Gastrocnemius medialis (tissue), 4 donors: ENCODE measurements around the gene WSCD2. TPM values are rescaled to one million over a fixed set of nuclear protein-coding genes. Genes with fewer than 3 reads are reported as not detected.

Experiments used
- ATAC-seq, 2 donors: fragments of 150-250 bp; one replicate each; pipeline ENCODE4 v1.9.1; 2016
- DNase-seq, 2 donors: peaks; one replicate each; pipeline ENCODE4 v3.0.0-alpha.2; 2019
- H3K27ac ChIP-seq, 4 donors: fragments of 200-600 bp; sonication (generic); 1 replicate in 1 of 4; 2 replicates in 3 of 4; pipeline ENCODE4 v1.5.1; 2016 to 2018; ENCODE audit warnings: mild to moderate bottlenecking in 2 of 4, moderate library complexity in 1 of 4
- H3K27me3 ChIP-seq, 3 donors: fragments of 200-600 bp; sonication (generic) in 2 of 3; 1 replicate in 1 of 3; 2 replicates in 2 of 3; pipeline versions ENCODE4 v1.5.1 to v1.6.0; 2016 to 2019; ENCODE audit warnings: mild to moderate bottlenecking in 1 of 3, moderate library complexity in 1 of 3
- H3K36me3 ChIP-seq, 2 donors: fragments of 200-600 bp; sonication (generic) in 1 of 2; one replicate each; pipeline ENCODE4 v1.5.1; 2017 to 2018
- H3K4me1 ChIP-seq, 2 donors: fragments of 200-600 bp; sonication (generic) in 1 of 2; one replicate each; pipeline ENCODE4 v1.5.1; 2016 to 2017; ENCODE audit warnings: mild to moderate bottlenecking in 2 of 2
- H3K4me3 ChIP-seq, 4 donors: fragments of 200-600 bp; sonication (generic) in 3 of 4; 1 replicate in 1 of 4; 2 replicates in 3 of 4; pipeline ENCODE4 v1.5.1; 2016 to 2019; ENCODE audit warnings: mild to moderate bottlenecking in 2 of 4
- H3K9me3 ChIP-seq, 3 donors: fragments of 200-600 bp; sonication (generic) in 2 of 3; 1 replicate in 1 of 3; 2 replicates in 2 of 3; pipeline ENCODE4 v1.5.1; 2016 to 2019
- CTCF ChIP-seq, 5 experiments: fragments of 450-650 bp in 3 of 5; fragments of 200-600 bp in 2 of 5; sonication (generic) in 2 of 5; IDR thresholded peaks in 4 of 5; conservative IDR thresholded peaks in 1 of 5; 1 replicate in 4 of 5; 2 replicates in 1 of 5; pipeline ENCODE4 v1.5.1; 2016 to 2019; ENCODE audit warnings: antibody characterized with exemption in 5 of 5, mild to moderate bottlenecking in 3 of 5, moderate library complexity in 3 of 5
- POLR2A ChIP-seq, 2 donors: fragments of 450-650 bp; IDR thresholded peaks; one replicate each; pipeline ENCODE4 v1.6.1; 2017; ENCODE audit warnings: antibody characterized with exemption in 2 of 2, mild to moderate bottlenecking in 2 of 2, moderate library complexity in 2 of 2
- in situ Hi-C, 4 donors: fragments of 200-750 bp; cut with MboI; loops; one replicate each; pipeline versions ENCODE4 v1.15.0 to v1.8.0; 2017; ENCODE audit warnings: low sequenced_read_pairs in 4 of 4
- intact Hi-C: fragments of 100-400 bp; cut with DNase I; formaldehyde crosslinking; loops from one replicate; pipeline ENCODE4 v1.15.1; 2023; ENCODE audit warnings: low total_unique reads
- total RNA-seq, 4 donors: library from RNA; depleted of rRNA; stranded (reverse); fragments of >200 nt; gene quantifications; one replicate each; pipeline versions ENCODE4 v1.1.0 to v1.2.3, GENCODE V29; 2016

Gene WSCD2
- total RNA-seq, 4 donors from 2014 or later = 0.10 TPM; not detected in 3

DNA sequence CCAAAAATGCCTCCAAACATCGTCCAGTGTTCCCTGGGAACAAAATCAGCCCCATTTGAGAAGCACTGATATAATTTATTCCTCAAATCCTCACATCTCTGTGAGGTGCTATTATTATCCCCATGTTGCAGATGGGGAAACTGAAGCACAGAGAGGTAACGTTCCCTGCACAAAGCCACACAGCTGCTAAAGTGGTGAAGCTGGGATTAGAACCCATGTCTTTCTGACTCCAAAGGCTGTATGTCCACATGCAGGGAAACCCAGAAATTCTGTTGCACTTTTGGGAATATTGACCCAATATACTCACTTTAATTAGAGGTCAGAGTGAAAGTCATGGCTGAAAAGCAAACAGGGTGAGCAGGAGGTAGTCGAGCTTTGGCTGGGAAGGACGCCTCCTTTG lies 19.1 kb upstream of the WSCD2 start:
- Histone ChIP-seq H3K9me3 (no peaks in the 10 kb centered on the region), H3K27me3 (no peaks in the 10 kb centered on the region), H3K4me1 (no peaks in the 10 kb centered on the region), H3K27ac (no peak overlapping the region), H3K36me3 (no peaks in the 10 kb centered on the region), H3K4me3 (no peak overlapping the region)
- intact Hi-C loops = no loop called here
- TF ChIP-seq CTCF (IDR thresholded peaks at IDR 0.05 in 4 of 5, conservative IDR thresholded peaks at IDR 0.05 in 1 of 5) (no peak), POLR2A (IDR thresholded peaks at IDR 0.05) (no peak)
- in situ Hi-C loops = no loop called here
- DNase-seq (no peak), ATAC-seq (no peak)

GRCh38 chr12:108110844-108111243 lies 18.2 kb upstream of the WSCD2 start:
- in situ Hi-C loops = no loop called here
- no peak overlapping the region for H3K4me3 ChIP-seq
- no peak for TF ChIP-seq POLR2A (IDR thresholded peaks at IDR 0.05)
- TF ChIP-seq CTCF (IDR thresholded peaks at IDR 0.05 in 4 of 5, conservative IDR thresholded peaks at IDR 0.05 in 1 of 5) = no peak
- H3K27ac ChIP-seq = no peak overlapping the region
- no peaks in the 10 kb centered on the region for H3K27me3 ChIP-seq
- intact Hi-C loops = no loop called here
- H3K4me1 ChIP-seq = no peaks in the 10 kb centered on the region
- DNase-seq (no peak), ATAC-seq (no peak)
- no peaks in the 10 kb centered on the region for H3K9me3 ChIP-seq
- no peaks in the 10 kb centered on the region for H3K36me3 ChIP-seq

DNA sequence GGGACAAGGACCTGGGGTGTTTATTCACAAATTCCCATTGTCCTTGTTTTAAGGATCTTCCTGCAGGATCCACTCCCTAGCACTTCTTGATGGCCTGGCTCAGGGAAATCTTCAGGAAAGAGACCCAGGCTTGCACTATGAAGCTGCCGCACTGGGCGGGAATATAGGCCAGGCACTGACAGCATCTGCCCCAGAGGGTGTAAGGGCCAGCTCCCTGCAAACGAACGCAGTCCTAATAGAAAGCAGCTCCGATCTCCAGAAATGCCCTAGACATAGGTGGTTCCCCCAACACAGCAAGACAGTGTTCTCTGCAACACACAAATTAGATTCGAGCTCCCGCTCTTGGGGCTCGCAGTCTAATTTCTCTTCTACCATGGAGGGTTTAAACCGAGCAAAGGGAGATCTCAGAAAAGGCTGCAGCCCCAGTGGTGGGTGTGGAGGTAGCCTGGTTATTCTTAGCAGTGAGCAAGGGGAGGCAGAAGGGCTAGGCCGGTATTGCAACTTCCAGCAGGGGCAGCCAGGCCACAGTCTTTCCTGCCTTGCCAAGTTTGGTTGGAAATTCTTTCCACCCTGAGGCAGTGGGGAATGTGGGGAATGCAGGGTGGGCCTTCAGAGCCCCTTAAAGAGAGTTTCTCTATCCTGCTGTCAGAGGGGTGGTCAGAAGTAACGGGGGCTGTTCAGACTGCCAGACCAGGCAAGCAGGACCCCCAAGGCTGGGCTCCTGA lies 16.1 kb upstream of the WSCD2 start:
- Histone ChIP-seq H3K4me3 (no peak overlapping the region), H3K27ac (no peak overlapping the region), H3K36me3 (no peaks in the 10 kb centered on the region), H3K9me3 (no peaks in the 10 kb centered on the region), H3K27me3 (no peaks in the 10 kb centered on the region), H3K4me1 (no peaks in the 10 kb centered on the region)
- DNase-seq (no peak), ATAC-seq (no peak)
- in situ Hi-C loops = no loop called here
- no peak for TF ChIP-seq CTCF (IDR thresholded peaks at IDR 0.05 in 4 of 5, conservative IDR thresholded peaks at IDR 0.05 in 1 of 5)
- TF ChIP-seq POLR2A (IDR thresholded peaks at IDR 0.05) = no peak
- intact Hi-C loops = no loop called here

DNA sequence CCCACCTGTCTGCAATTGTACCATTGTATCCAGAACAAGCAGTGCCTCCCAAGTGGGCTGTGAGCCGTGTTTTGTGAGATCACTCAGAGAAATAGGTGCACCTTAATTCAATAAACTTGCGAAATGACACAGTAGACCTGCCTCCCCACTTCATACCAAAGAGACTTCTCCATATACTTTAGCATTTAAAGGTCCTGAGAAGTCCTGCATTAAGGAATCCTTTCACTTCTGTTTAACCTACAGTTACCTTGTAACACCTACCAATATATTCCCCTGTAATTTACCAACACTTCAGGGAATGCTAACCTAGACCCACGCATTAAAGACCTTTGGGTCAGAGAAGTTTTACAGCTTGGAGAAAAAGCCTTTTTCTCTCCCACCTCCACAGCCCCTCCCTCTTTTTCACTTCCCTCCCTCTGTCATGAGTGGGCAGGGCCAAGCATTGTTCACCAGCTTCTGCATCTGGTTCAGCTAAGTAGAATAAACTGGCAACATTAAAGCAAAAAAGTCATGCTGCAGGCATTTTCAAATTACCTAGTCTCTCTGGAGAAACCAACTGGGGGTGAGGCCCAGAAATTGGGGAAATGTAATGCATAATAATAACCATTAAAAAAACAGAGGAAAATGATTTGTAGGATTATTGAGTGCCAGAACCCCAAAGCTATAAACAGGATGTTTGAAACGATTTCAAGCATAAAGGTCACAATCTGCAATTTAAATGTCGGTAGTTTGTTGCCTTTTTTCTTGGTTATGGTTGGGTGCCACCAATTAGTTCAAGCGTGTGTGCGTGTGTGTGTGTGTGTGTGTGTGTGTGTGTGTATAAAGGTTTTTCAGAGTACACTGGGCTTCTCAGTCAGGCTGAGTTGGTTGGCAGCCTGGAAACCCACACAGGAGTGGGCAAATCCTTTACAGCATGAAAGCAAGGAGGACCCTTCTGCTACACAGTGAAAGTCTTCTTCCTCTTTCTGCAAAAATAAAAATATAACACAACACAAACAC lies 13.7 kb upstream of the WSCD2 start:
- Histone ChIP-seq H3K27me3 (no peaks in the 10 kb centered on the region), H3K9me3 (no peaks in the 10 kb centered on the region), H3K27ac (no peak overlapping the region), H3K36me3 (no peaks in the 10 kb centered on the region), H3K4me3 (no peak overlapping the region), H3K4me1 (no peaks in the 10 kb centered on the region)
- in situ Hi-C loops (no loop called here), intact Hi-C loops (no loop called here)
- TF ChIP-seq CTCF (IDR thresholded peaks at IDR 0.05 in 4 of 5, conservative IDR thresholded peaks at IDR 0.05 in 1 of 5) (no peak), POLR2A (IDR thresholded peaks at IDR 0.05) (no peak)
- DNase-seq = no peak
- no peak for ATAC-seq
